Daoy (cell line): ENCODE measurements around the gene TPD52L2. TPM values are rescaled to one million over a fixed set of nuclear protein-coding genes. Genes with fewer than 3 reads are reported as not detected.

Experiments used
- DNase-seq: peaks from one replicate; pipeline ENCODE4 v3.0.0-alpha.2; 2015; ENCODE audit warnings: low read depth
- total RNA-seq: library from RNA; depleted of rRNA; stranded (reverse); fragments of >200 nt; shearing (Covaris generic); gene quantifications from 2 replicates; pipeline ENCODE4 v1.2.3, GENCODE V29; 2014; rRNA removed

TPD52L2 gene
- total RNA-seq, result 80.3 and 92.0 TPM in 2 replicates

GRCh38 chr20:63864978-63865640 lies at the start of gene TPD52L2:
Gene TPD52L2 (plus strand): TSS chr20:63865270. CDS start chr20:63865366, 96 bp downstream.
- DNase-seq, result peak; percentile 99

DNA sequence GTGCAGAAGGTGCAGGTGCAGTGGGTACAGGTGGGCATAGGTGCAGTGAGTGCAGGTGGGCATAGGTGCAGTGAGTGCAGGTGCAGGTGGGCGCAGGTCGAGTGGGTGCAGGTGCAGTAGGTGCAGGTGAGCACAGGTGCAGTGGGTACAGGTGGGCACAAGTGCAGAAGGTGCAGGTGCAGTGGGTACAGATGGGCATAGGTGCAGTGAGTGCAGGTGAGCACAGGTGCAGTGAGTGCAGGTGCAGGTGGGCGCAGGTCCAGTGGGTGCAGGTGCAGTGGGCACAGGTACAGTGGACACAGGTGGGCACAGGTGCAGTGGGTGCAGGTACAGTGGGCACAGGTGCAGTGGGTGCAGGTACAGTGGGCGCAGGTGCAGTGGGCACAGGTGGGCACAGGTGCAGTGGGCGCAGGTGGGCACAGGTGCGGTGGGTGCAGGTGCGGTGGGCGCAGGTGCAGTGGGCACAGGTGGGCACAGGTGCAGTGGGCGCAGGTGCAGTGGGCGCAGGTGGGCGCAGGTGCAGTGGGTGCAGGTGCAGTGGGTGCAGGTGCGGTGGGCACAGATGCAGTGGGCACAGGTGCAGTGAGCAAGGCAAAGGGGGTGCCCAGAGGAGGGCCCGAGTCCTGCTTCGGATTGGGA lies 49.3 kb upstream of the TPD52L2 start:
- DNase-seq, result no peak

DNA sequence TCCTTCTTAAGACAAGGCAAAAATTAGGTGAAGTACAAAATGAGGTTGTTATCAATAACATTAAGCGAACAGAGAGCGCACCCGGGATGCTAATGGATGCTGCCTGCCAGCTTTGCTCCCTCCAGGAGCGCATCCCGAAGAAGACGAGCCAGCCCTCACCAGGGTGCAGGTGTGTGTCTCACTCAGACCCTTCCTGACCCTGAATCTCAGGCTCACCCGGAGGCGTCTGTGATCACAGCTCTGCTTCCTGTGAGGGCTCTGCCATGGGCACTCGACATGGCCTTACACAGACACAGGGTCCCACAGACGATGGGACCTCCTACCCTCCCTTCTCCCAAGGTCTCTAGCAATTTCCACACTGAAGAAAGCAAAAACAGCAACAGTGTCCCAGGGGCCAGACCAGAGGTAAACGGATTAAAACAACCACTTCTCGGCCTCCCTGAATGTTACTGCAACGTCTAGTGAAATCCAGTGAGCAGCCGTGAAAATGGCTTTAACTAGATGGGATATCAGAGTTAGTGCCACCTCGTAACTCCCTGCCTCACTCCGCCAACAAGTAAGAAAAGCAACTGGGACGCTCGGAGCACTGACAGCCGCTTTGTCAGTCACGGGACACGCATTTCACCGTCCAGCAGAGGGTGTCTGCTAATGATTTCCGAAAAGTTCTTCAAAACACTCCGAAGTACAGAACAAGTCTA lies 45.7 kb upstream of the TPD52L2 start:
- DNase-seq, result no peak

- no peak for DNase-seq
Observed at GRCh38 chr20:63821811-63822210, 43.3 kb upstream of the TPD52L2 start.

- DNase-seq, result no peak
Observed at GRCh38 chr20:63822276-63822696, 42.8 kb upstream of the TPD52L2 start.

DNA sequence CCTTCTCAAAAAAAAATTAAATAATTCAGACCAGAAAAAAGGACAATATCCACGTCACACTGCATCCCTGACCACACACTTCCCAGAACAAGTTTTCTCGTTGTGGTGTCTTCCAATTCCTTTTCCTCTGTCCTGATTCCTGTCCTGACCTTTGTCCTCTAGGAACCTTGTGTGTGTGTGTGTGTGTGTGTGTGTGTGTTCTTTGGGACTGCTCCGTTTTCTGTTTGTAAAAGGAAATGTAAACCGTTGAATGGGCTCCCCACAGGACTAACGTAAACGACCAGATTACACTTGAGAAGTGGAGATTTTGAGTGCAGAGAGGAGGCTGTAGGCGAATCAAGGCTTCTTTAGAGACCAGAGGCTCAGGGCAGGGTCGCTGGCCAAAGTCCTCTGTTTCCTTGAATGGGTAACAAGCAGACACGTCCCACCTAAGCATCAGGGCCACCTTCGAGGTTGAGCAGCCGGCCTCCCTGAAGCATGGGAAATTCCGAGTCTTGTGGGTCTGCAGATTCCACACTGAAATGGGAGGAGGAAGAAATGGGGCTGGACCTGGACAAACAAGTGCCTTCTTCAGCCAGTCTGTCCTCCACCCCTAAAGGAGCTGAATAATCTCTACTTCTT lies 41.3 kb upstream of the TPD52L2 start:
- DNase-seq, result no peak

DNA sequence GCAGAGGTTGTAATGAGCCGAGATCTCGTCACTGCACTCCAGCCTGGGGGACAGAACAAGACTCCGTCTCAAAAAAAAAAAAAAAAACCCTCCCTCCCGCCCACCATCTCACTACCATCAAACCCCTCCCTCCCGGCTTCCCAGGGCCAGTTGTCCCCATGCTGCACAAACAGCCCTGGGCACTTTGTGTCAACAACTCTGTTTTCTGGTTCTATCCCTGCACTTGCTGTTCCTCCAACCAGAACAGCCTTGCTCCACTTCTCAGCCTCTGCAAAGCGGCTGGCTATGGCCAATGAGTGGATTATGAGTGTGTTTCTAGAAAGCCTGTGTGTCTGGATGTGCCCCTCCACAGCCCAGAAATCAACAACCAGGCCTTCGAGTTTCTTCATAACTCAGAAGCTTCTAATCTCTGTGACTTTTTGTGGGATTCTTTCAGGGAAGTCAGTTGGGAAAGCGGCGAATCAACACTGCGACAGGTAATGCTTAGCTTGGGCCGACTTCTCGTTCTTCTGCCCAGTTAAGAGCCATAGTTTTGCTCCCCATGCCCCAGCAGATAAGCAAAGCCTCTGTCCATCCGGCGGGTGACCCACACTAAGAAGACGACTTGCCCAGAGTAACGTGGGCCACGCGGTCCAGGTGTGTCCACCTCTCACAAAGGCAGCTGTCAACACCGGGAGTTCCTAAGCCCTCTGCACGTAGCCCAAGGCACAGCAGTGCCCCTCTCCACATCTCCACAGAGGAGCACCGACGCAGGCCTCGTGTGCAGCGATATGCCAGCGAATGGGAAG lies 39.5 kb upstream of the TPD52L2 start:
- DNase-seq, result no peak

GRCh38 chr20:63826753-63827152 lies 38.3 kb upstream of the TPD52L2 start:
- no peak for DNase-seq

DNA sequence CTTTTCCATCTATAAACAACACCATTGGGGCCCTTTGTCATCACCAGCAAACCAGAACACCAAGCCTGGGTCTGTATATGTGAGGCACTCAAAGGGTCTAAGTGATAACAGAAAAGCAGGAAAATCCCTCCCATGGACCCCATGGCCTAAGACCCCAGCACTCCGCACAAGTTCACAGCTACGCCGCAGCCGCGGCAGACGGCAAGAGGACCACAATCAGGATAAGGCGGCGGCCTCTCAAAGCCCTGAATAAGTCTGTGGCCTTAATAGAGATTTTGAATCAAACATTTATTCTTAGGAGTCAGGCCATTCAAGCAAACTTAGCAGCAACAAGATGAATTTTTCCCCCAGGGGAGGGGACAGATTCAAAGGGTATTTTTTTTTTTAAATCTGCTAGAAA lies 36.9 kb upstream of the TPD52L2 start:
- DNase-seq, result no peak

DNA sequence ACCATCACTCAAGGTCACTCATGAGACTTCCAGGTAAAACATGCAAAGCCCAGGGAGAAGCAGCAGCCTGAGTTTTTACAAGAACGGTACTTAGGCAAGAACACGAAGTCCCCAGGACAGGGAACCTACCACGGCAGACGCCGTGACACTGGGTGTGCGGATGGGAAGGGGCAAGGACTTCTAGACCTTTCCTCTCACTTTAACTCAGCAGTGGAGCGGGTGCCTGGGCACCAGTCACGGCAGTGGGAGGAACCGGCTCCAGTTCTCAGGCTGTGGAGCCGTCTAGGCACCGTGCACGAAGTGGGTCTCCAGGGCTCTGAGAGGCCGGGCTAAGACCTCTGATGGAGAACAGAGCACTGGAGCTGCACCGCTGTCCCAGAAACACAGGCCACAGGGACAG lies 36.5 kb upstream of the TPD52L2 start:
- DNase-seq, result no peak

DNA sequence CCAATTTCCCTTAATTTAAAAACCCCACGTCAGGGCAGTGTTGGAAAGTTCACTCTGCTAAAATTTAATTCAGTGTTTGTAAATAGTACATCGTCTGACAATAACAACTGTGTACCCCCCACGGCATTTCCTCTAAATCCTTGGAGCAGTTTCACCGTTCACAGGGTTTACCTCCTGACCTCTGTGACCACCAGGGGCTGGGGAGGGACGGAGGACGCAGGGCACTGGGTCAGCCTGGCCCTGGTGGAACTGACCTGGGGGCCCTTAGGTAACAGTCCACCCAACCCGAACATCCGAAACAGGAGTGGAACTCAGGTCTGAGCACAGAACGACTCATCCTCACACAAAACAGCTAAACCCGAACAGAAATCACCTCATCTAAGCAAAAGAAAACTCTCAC lies 36.1 kb upstream of the TPD52L2 start:
- no peak for DNase-seq

- no peak for DNase-seq
Observed at GRCh38 chr20:63829603-63829944, 35.5 kb upstream of the TPD52L2 start.

DNA sequence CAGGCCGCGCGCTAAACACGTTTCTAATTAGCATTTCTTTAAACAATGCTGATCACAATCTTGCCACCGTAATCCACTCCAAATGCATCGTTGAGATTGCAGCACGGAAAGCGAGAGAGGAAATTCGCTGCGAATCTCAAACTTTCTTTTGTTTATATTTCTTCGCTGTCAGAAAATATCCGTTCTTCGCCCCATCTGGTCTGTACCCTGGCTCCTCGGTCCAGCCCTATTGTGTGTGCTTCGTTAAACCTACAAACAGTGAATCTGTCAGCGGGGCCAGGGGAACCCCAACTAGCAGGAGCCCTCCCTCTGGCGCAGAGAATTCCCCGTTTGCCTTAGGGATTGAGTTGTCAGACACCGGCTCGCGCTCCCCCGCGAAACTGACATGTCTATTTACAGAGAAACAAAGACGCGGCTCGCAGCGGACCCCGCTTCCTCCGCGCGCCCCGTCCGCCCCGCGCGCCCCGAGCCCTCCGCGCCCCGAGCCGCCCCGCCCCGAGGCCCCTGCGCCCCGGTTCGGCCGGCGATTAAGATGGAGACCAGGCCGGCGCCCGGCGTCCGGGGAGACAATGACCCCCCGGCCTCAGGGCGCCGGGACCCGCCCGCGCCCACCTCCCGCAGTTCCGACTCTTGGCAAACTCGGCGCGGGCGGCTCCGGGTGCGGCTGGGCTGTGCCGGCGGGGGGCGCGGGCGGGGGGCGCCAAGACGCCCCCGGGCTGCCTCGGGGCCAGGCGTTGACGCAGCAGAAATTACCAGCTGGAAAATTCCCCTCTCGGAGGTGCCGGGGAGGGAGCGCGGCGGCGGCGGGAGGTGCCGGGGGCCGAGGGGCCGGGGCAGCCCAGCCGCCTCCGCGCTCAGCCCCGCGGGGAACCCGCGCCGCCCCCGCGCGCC lies 34.9 kb upstream of the TPD52L2 start:
- no peak for DNase-seq

GRCh38 chr20:63830841-63831588 lies 34.1 kb upstream of the TPD52L2 start, which contains the start of gene ZBTB46:
Gene ZBTB46 (minus strand): TSS chr20:63831264. CDS start chr20:63790757, 40,507 bp downstream.
- DNase-seq, result peak; percentile 70

DNA sequence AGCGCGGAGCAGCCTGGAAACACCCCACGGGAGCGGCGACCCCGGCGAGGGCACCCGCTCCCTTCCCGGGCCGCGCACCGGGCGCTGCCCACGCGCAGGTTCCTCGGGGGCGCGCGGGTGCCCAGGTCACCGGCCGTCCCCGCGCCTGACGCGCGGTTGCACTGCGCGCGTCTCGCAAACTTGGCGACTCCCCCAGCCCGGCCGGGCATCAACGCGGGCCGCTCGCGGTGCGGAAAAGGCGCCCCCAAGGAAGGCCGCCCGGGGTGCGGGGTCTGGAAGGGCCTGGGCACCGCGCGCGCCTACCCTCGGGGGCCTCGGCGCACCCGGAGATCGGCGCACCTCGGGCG lies 33.5 kb upstream of the TPD52L2 start:
- DNase-seq, result no peak

DNA sequence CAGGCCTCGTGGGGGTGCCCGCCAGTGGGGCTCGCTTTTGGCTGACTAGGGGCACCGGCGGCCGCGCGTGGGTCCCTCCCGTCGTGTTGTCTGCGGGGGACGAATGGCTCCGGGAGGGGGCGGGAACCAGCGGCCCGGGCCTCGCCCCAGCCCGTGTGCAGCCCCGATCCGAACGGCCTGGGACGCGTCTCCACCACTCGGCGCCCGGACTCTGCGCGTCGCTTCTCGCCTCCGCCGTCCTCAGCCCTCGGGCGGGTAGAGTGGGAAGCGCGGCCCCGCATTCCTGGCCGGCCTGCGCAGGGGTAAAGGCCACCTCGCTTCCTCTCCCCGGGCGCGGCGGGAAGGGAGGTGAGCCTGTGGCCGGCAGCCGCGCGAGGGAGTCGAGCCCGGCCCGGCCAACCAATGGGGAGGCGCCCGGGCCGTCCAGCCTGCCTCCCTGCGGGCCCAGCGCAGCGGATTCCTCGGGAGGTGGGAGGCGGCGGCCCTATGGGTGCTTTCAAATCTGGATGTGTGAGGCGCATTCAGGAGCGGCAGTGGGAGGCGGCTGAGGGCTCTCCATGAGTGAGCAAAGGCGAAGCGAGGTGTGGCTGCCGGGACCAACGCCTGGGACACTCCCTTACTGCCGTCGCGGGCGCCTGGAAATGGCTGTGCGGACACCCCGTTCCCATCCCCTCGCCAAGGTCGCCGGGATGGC lies 32.9 kb upstream of the TPD52L2 start:
- DNase-seq, result no peak

DNA sequence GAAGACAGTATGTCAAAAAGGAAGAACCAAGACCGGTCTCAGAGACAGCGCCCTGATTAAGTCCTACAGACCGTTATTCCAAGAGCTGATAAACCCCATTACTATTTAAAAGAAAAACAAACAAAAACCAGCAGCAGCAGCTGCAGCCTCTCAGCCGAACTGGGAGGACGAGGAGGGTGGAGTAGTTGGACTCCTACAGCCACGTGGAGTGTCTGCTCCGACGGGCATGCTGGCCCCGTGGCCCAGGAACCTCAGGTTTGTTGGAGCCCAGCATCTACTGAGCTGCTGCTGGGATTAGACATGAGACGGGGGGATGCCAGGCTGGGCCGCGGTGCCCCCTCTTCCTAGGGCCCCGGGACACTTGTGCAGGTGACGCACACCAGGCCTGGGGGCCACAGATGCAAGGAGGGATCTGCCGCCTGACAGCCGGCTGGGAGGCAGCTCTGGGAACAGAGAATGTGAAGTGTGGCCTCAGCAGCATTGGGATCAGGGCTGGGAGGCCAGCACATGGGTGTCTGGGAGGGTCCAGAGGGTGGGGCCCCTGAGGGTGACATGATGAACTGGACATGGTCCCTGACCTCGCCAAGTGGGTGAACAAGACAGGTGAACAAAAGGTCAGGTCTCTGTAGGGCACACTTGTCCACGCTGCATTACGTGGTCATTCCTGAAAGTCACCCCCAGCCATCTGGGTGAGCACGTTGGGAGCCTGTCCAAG lies 31.1 kb upstream of the TPD52L2 start:
- DNase-seq, result no peak

DNA sequence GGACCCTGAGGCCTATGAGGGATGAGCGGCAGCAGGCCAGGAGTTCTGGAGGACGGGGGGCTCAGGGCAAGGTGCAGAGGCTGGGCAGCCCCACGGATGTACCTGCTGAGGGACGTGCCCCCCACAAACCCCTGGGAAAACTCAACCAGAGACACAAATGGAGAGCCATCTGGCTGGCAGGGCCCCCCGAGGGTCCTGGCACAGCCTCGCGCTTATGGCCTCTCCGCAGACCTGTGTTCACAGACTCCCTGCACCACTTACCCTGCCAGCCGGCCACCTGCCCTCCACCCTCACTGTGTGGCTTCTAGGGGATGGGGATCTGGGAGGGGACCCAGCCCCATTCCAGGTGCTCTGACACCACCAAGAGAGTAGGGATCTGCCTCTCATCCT lies 30.6 kb upstream of the TPD52L2 start:
- DNase-seq, result no peak
